HG02588 (cell line): ENCODE measurements around the gene BRINP3.

Experiments used
- ATAC-seq: cut with Tn5 transposase; IDR thresholded peaks from one replicate; pipeline ENCODE4 v1.9.1; 2021; ENCODE audit warnings: mild to moderate bottlenecking, moderate library complexity; ENCODE audit not compliant: unreplicated experiment

The BRINP3 gene

DNA sequence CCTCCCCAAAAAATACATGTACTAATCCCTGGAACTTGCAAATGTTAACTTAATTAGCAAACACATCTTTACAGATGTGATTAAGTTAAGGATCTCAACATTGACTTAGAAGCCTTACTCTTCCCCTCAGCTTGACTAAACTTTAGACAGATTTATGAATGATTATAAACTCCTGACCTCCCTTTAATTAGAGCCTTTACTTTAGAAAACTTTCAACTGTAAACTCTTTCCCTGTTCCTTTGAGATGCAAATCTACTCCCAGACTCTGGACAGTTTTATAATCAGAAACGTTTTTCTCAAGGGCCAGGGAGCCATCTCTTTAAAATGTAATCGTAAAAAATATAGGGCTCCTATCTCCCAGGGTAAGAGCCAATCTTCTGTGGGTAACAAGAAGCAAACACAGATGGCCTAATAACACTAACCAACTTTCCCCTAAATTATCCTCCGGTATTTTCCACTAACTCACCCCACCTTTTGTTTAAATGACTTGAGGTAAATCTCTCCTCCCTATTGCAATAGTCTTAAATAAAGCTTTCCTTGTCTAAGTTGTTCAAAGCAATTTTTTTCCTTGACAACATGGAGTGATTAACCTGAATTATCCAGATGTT is 284.1 kb downstream of the BRINP3 start:
- no peak for ATAC-seq

GRCh38 chr1:190192627-190193026 is 285.0 kb downstream of the BRINP3 start:
- ATAC-seq: no peak

DNA sequence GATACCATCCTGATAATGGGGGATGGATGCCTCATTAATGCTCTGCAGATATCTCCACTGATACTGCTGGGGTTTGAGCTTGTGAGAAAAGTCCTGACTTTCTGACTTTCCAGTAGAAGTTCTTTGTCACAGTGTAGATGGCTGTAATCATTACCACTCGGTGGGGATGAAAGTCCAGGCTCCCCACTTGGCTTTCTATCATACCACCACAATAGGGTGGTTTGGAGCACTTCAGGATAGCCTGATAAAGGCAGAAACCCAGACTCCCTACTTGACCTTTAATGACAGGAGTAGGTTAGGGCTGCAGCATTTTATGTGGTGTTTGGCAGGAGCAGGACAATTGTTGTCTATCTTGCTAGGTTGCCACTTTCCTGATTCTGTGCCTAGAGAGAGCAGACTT is 294.1 kb downstream of the BRINP3 start:
- no peak for ATAC-seq

DNA sequence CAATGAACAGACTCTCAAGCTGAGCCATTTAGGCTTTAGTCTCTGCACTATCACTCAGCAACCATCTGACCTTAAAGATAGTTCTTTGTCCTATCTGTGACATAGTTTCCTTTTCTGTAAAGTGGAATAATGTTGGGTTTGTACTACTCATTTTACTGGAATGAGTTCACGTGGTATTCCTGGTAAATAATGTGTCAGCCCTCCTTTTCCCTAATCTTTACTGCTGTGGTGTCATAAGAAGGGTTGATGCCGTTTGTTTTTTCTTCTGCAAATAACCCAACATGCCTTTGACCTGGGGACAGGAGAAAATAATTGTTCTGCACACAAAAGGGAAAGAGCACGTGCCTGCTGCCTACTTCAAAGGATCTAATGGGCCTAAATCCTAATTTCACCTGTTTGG is 297.8 kb downstream of the BRINP3 start:
- no peak for ATAC-seq

GRCh38 chr1:190178827-190179226 is 298.8 kb downstream of the BRINP3 start:
- no peak for ATAC-seq

GRCh38 chr1:190177555-190177954 is 300.1 kb downstream of the BRINP3 start:
- no peak for ATAC-seq

DNA sequence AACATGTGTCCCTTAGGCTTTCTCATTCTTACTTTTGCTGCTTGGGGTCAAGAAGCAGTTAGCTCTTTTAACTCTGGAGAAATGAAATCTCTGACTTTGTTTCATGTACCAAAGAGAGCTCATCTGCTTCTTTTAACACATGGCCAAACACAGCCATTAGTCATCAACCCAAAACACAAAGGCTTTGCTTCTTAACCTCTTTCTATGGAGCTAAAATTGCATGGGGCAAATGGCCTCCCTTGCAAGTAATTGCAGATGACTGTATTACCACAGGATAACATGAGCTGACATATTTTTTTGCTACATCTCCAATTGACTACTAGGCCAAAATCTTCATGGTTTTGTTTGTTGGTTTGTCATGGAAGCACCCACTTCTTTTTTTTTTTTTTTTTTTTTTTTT is 300.9 kb downstream of the BRINP3 start:
- no peak for ATAC-seq

DNA sequence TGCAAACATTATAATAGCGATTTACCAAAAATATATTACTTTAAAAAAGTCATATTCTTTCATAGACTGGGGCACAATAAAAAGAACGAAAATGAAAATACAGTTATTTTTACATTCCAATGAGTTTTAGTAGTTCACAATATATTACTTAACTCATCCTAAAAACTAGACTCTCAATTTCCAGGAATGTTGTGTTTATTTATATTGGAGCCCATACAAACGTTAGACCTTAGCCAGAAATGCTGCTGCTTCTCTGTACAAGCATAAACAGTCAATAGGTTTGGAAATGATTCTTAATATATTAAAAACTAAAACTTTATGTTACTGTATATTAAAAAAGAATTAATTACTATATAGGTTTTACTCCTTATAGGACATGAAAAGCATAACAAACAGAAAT is 302.3 kb downstream of the BRINP3 start:
- ATAC-seq: no peak

DNA sequence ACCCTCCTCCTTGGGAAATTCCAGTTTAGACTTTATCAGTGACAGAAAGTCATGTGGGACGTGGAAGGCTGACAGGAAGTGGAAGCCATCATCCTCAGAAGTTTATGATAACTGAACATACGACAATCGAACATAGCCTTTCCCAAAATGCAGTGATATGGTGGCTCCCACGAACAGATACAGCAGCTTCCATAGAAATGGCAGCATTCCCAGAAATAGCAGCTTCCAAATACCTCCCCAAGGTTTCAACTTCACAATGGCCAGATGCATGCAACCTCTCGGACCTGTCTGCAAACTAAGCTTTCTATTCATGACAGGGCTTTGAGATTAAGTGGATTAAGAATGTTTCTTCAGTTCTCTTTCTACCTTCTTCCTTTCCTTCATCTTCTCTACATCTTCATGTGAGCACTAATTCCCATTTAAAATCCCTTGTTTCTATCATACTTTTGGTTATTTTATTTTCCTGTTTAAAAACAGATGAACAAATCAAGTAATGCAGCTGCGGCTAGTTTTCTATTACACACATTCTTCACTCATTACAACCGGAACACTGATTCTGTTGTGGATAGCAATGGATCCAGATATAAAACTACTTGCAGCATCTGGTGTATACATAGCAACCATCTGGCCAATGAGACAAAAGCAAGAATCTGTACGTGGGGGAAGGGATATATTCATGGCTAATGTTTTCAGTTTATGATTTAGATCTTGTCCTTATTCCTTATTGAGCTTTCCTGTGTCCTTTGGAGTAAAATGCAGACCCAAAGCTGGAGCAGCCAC is 304.8 kb downstream of the BRINP3 start:
- ATAC-seq: no peak

- no peak for ATAC-seq
Measured at GRCh38 chr1:190170321-190170720, 307.3 kb downstream of the BRINP3 start.

GRCh38 chr1:190169311-190170067 is 308.2 kb downstream of the BRINP3 start:
- ATAC-seq: no peak

GRCh38 chr1:190168893-190169280 is 308.8 kb downstream of the BRINP3 start:
- no peak for ATAC-seq

DNA sequence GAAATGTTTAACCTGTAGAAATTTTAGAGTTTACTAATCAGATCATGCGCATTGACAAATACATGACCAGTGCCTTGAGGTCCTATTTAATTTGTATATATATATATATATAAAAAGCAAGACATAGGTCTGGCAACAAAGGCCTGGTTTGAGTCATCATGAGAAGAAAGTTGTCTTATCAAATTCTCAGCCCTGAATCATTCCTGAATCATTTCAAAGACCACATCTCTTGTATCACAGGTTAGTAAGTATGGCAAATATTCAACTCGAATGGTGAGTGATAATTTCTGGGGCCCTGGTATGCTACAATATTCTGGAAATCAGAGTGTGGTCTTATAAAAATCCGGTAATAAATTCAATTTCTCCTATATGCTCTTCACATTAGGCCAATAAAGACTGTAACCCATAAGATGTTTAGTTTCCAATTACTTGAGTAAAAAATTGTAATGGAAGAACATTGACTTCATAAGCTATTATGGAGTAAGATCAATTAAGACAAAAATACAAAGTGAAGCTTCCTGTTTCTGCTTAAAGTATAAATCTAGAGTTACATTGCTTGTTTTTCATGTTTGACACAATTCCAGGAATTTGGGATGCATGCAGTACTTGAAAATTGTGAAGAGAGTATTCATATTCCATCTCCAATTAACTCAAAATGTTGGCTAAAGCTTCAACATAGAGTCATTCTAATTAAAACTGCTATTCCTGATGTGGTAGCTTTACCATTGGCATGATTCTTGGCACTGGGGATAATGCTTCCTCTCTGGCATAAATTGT is 309.4 kb downstream of the BRINP3 start:
- ATAC-seq: no peak

DNA sequence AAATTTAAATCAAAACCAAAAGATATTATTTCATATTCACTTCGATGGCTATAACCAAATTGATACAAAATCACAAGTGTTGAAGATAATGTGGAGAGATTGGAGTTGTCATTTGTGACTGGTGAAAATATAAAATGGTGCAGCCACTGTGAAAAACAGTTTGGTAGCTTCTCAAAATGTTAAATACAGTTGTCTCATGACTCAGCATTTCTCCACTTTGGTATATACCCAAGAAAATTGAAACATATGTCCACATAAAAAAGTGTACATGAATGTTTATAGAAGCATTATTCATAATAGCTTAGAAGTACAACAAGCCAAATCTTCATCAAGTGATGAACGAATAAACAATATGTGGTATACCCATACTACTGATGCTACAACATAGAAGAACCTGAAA is 318.5 kb downstream of the BRINP3 start:
- no peak for ATAC-seq

- ATAC-seq: no peak
Measured at GRCh38 chr1:190154744-190155143, 322.9 kb downstream of the BRINP3 start.

DNA sequence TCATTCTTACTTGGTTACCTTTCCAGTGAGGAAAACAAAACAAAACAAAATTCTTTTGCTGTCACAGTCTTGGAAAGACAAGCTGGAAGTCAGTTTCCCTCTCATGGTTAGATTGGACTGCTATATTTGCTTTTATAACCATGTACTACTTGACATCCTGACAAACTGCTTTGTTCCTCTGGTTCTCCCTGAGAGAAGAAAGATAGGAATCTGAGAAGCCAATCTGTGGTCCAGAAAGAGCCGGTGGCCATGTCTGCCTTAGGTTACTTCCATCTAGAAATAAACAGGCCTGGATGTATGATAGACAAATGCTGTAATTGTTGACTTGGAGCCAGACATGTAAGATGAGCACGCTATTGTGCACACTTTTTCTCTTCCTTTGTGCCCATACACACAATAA is 330.0 kb downstream of the BRINP3 start:
- no peak for ATAC-seq

- no peak for ATAC-seq
Measured at GRCh38 chr1:190144650-190145049, 333.0 kb downstream of the BRINP3 start.

GRCh38 chr1:190140644-190141043 is 337.0 kb downstream of the BRINP3 start:
- ATAC-seq: no peak

DNA sequence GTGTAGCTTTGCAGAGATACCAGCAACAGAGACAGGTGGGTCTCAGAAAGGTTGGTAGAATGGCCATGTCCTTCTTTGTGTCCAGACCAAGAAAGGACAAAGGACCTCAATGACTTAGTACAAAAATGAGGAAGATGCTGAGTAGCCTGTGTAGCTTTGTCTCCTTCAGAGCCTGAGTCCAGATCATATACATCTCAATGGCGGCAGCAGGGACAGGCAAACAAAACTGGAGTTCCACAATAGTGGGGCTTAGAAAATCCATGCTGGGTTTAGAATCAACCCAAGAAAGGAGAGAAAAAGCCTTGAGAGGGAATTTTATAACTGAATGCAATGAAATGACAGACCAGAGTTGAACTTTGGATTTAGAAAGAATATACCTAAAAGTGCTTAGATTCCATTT is 339.0 kb downstream of the BRINP3 start:
- no peak for ATAC-seq

- no peak for ATAC-seq
Measured at GRCh38 chr1:190138266-190138665, 339.4 kb downstream of the BRINP3 start.

- ATAC-seq: no peak
Measured at GRCh38 chr1:190129366-190129765, 348.3 kb downstream of the BRINP3 start.
